ENCODE data around the gene LATS1.
"Not testable (repeated sequence)": the region's sequence is repeated elsewhere in the genome, so short reads cannot be mapped to it uniquely, and the experiment has no call there.

The LATS1 gene

GRCh38 chr6:149717588-149718458, at the start of gene LATS1:
Gene LATS1, minus strand, starts transcription at chr6:149718101. Its CDS starts 15,975 bp downstream, at chr6:149702126.
- DNase-seq, result peak; percentile 94

DNA sequence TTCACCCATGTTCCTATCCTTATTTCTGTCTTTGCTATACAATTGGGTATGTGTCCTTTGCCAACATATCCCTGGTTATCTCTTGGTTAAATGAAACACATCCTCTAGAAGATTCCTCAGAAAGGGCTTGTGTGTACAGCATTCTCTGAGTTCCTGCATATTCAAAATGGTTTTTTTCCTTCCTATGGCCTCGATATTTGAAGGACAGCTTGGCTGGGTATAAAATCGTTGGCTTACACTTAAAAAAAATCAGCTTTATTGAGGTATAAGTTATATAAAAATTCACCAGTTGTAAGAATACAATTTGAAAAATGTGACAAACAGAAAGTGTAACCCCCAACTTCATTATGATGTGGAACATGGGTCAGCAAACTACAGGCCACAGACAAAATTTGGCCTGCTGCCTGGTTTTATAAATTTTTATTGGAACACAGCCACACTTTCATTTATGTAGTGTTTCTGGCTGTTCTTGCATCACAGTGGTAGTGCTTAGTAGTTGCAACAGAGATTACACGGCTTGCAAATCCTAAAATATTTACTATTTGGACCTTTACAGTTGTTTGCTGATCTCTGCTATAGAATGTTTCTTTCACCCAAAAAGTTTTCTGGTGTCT, 48.4 kb upstream of the LATS1 start:
- no peak for DNase-seq

GRCh38 chr6:149763866-149764265, 46.0 kb upstream of the LATS1 start:
- DNase-seq, result no peak

- DNase-seq, result no peak
Observed at GRCh38 chr6:149761438-149761837, 43.5 kb upstream of the LATS1 start.

GRCh38 chr6:149756261-149756636, 38.3 kb upstream of the LATS1 start:
- DNase-seq, result no peak

DNA sequence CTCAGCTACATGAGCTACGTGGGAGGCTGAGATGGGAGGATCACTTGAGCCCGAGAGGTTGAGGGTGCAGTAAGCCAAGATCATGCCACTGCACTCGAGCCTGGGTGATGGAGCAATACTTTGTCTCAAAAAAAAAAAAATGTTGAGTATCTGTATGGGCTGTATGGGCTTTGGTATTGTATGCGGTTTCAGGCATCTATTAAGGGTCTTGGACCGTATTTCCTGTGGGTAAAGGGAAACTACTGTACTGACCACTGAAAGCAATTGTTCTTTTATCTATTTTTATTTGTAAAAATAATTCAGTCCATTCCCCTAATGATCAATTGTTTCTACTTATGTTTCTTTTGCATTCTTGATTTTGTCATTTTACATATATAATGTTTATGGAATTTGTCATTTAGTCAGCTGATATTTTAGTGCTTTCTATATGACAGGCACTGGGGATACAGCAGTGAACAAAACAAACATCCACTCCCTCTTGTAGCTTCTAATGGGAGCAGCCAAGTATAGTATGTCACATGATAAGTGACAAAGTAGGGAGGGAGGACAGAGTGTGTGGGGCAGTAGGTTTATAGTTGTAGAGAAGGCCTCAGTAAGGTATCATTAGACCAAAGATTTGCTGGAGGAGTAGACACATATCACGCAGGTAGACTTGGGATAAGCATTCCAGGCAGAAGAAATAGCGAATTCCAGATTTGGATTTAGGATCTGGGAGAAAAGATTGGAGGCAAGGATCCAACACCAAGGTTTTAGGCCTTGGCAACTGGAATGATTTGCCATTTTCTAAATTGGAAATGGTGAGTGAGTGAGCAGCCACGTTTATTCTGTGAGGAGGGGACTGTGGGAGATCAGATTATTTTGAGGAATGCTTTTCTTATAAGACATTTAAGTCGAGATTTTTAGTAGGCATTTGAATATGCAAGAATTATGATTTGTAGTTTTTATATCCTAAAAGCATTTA, 37.7 kb upstream of the LATS1 start:
- no peak for DNase-seq

GRCh38 chr6:149754548-149754947, 36.6 kb upstream of the LATS1 start:
- no peak for DNase-seq

DNA sequence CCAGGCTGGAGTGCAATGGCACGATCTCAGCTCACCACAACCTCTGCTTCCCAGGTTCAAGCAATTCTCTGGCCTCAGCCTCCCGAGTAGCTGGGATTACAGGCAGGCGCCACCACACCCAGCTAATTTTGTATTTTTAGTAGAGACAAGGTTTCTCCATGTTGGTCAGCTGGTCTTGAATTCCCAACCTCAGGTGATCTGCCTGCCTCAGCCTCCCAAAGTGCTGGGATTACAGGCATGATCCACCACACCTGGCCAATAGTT, 35.4 kb upstream of the LATS1 start:
- DNase-seq, result not testable (repeated sequence)

DNA sequence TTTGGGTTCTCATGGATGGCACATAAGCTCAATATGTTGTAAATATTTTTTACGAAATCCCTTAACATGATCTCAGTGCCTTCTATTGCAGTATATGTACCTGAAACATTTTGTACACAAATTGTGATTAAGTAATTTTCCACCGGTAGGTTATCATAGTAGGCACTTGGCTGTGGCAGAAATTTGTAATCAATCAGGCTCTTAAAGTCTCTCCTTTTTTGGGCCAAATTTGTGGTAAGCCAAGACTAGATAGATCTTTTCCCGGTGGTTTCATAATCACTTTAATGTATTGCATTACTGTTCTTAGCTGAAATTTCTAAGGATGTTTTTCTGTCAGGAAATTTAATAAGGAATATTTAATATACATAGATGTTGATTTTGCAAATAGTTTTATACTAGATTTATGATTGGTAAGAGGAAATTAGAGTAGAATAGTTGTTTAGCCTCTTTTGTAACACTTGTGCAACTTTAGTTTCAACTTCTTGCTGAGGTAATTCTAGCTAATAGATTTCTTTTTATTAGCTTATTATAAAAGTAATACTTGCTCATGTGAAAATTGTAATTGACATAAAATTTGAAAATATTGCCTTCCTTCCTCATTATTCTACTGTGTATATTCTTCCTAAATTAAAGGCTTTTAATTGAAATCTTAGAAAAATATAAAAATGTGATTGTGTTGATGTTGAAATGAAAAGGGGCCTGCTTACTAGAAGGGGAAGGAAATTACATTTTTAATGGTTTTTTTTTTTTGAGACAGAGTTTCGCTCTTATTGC, 34.9 kb upstream of the LATS1 start:
- no peak for DNase-seq

- not testable (repeated sequence) for DNase-seq
Observed at GRCh38 chr6:149751920-149752319, 34.0 kb upstream of the LATS1 start.

DNA sequence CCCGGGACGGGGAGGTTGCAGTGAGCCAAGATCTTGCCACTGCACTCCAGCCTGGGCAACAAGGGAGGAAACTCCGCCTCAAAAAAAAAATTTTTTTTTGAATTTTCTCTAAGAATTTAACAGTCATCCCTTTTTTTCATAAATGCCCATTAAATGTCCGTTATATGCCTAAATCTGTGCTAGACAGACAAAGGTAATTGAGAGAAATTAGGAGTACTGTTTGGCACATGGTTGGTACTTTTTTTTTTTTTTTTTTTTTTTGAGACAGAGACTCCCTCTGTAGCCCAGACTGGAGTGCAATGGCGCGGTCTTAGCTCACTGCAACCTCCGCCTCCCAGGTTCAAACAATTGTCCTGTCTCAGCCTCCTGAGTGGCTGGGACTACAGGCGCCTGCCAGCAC, 33.3 kb upstream of the LATS1 start:
- no peak for DNase-seq

- DNase-seq, result peak; percentile 85
Observed at GRCh38 chr6:149750136-149750609, 32.3 kb upstream of the LATS1 start.

GRCh38 chr6:149749594-149750135, 31.8 kb upstream of the LATS1 start, which contains the start of gene PCMT1:
Gene PCMT1, plus strand, starts transcription at chr6:149749741. Its CDS starts 161 bp downstream, at chr6:149749902.
- DNase-seq, result peak; percentile 92

DNA sequence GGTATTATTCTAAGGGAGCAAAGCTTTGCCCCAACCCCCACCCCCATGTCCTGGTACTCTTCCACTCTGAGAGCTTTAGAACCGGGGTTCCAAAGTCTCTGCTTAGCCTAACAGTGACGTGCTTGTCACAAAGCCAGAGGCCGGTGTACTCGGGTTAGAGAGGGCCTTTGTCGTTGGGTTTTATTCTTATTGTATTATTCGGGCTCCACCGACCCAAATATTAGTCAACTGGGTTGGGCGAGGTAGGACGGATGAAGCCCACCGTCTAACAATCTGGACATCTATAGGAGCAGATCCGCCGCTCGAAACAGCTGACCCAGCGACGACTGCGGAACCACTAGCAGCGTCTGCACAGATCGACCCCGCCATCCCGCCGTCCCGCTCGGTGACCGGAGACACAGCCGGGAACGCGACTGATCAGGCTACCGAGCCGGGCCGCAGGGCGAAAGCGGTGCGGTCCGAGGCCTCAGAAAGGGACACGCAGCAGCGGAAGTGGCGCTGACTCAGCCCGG, 31.2 kb upstream of the LATS1 start:
- not testable (repeated sequence) for DNase-seq

GRCh38 chr6:149746147-149746946, 28.4 kb upstream of the LATS1 start, which contains the start of gene NUP43:
Gene NUP43, minus strand, starts transcription at chr6:149746529. Its CDS starts 34 bp downstream, at chr6:149746495.
- peak; percentile 96 for DNase-seq

DNA sequence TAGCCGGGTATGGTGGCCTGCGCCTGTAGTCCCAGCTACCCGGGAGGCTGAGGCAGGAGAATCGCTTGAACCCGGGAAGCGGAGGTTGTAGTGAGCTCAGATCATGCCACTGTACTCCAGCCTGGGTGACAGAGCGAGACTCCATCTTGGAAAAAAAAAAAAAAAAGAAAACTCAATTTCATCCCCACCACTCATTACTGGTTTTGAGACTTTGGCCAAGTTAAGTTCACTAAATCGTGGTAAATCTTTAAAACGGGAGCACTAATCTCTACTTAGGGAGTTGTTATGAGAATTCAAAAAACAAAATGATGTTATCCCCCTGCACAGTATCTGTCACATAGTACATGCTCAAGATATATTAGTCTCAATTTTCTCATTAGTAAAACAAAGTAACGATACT, 27.4 kb upstream of the LATS1 start:
- not testable (repeated sequence) for DNase-seq

- DNase-seq, result no peak
Observed at GRCh38 chr6:149734915-149735314, 17.0 kb upstream of the LATS1 start.

- DNase-seq, result no peak
Observed at GRCh38 chr6:149733089-149733720, 15.3 kb upstream of the LATS1 start.

DNA sequence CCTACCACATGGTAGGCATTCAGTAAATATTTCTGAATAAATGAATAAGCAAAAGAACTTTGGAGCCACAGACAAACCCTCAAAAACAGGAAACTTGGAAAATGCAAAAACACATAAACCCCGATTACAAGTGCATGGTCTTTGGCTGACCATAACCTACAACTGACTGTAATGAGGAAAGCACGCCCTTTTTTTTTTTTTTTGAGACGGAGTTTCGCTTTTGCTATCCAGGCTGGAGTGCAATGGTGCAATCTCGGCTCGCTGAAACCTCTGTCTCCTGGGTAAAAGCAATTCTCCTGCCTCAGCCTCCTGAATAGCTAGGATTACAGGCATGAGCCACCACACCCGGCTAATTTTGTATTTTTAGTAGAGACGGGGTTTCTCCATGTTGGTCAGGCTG, 11.9 kb upstream of the LATS1 start:
- DNase-seq, result no peak

GRCh38 chr6:149728499-149729234, 10.8 kb upstream of the LATS1 start:
- DNase-seq, result no peak

Measured in stimulated activated CD4-positive, alpha-beta T cell treated with anti-CD3 and anti-CD28 coated beads, Interleukin-15, amount 100 ng/mL, for 24 hours (primary cell).